Measurements from ENCODE around the gene DAD1. TPM values are rescaled to one million over a fixed set of nuclear protein-coding genes. Genes with fewer than 3 reads are reported as not detected.

DAD1 gene
- total RNA-seq, 1 experiment from 2014 or later: 162 TPM

- TF ChIP-seq MAX (IDR thresholded peaks at IDR 0.05) (no peak), ZFX (IDR thresholded peaks at IDR 0.05) (no peak)
Observed at GRCh38 chr14:22630486-22630885, 41.5 kb upstream of the DAD1 start (continued).

- H3K9me2 ChIP-seq (ENCODE audit: insufficient read depth): no peaks in the 10 kb centered on the region
Observed at GRCh38 chr14:22630066-22630465, 41.0 kb upstream of the DAD1 start.

GRCh38 chr14:22629361-22629760, 40.3 kb upstream of the DAD1 start:
- H3K9ac ChIP-seq (ENCODE audit: low read length): no peak overlapping the region
- no peak overlapping the region for H3K4me3 ChIP-seq (replicated peaks in 1 of 2; ENCODE audit: low read depth in 1 of 2, low read length in 2 of 2)
- ChIA-PET CTCF (no interaction called here), RAD21 (ENCODE audit: low non-redundant PET in 1 of 2, low total read pairs in 2 of 2, uncharacterized antibody in 2 of 2, unreplicated experiment in 2 of 2) (no interaction called here), POLR2A (no interaction called here)
- no peak overlapping the region for H2AFZ ChIP-seq (ENCODE audit: low read depth, low read length, poor library complexity, severe bottlenecking)
- H3K9me3 ChIP-seq (ENCODE audit: control insufficient read depth in 1 of 2, insufficient read depth in 1 of 2, low read depth in 1 of 2, low read length in 2 of 2): peaks cover 0 to 8% of the 10 kb centered on the region in 2 experiments; a peak in 1 of 4 replicates
- TF ChIP-seq FOSL1 (IDR thresholded peaks at IDR 0.05; ENCODE audit: low read depth) (no peak), CBX3 (IDR thresholded peaks at IDR 0.05; ENCODE audit: low read depth) (no peak), CEBPB (IDR thresholded peaks at IDR 0.05; ENCODE audit: low read depth) (no peak), EGR1 (IDR thresholded peaks at IDR 0.05; ENCODE audit: low read depth) (no peak), ZBTB33 (IDR thresholded peaks at IDR 0.05; ENCODE audit: extremely low read depth, insufficient replicate concordance, low read length) (no peak), YY1 (IDR thresholded peaks at IDR 0.05; ENCODE audit: extremely low read depth, insufficient replicate concordance, low read depth, low read length) (no peak)
- H4K20me1 ChIP-seq (ENCODE audit: insufficient read depth): no peaks in the 10 kb centered on the region
- no peaks in the 10 kb centered on the region for H3K4me1 ChIP-seq (ENCODE audit: control insufficient read depth in 1 of 2, insufficient read depth in 2 of 2, low read length in 2 of 2)
- ATAC-seq (no peak), DNase-seq (ENCODE audit: low read depth, low spot score) (no peak)
- H3K4me2 ChIP-seq (ENCODE audit: low read length): no peak overlapping the region
- intact Hi-C loops (cut with micrococcal nuclease): no loop called here
- no peaks in the 10 kb centered on the region for H3K79me2 ChIP-seq (ENCODE audit: insufficient read depth, low read length)
- BruUV-seq (replicated peaks): no TSS peak
- no peak overlapping the region for H3K27ac ChIP-seq (ENCODE audit: low read depth, low read length)
- H3K9me2 ChIP-seq (ENCODE audit: insufficient read depth): no peaks in the 10 kb centered on the region
- H3K36me3 ChIP-seq (ENCODE audit: control insufficient read depth in 1 of 2, insufficient read depth in 2 of 2, low read length in 2 of 2): no peaks in the 10 kb centered on the region
- no peaks in the 10 kb centered on the region for H3K27me3 ChIP-seq (ENCODE audit: insufficient read depth, low read length)

More at GRCh38 chr14:22630066-22630465, 41.0 kb upstream of the DAD1 start:
- Histone ChIP-seq H3K9me3 (ENCODE audit: control insufficient read depth in 1 of 2, insufficient read depth in 1 of 2, low read depth in 1 of 2, low read length in 2 of 2) (peaks cover 0 to 8% of the 10 kb centered on the region in 2 experiments; a peak in 1 of 4 replicates), H2AFZ (ENCODE audit: low read depth, low read length, poor library complexity, severe bottlenecking) (no peak overlapping the region), H3K36me3 (ENCODE audit: control insufficient read depth in 1 of 2, insufficient read depth in 2 of 2, low read length in 2 of 2) (no peaks in the 10 kb centered on the region), H3K4me3 (replicated peaks in 1 of 2; ENCODE audit: low read depth in 1 of 2, low read length in 2 of 2) (no peak overlapping the region), H4K20me1 (ENCODE audit: insufficient read depth) (no peaks in the 10 kb centered on the region), H3K9ac (ENCODE audit: low read length) (no peak overlapping the region), H3K4me2 (ENCODE audit: low read length) (no peak overlapping the region), H3K79me2 (ENCODE audit: insufficient read depth, low read length) (no peaks in the 10 kb centered on the region), H3K27ac (ENCODE audit: low read depth, low read length) (no peak overlapping the region), H3K27me3 (ENCODE audit: insufficient read depth, low read length) (no peaks in the 10 kb centered on the region), H3K4me1 (ENCODE audit: control insufficient read depth in 1 of 2, insufficient read depth in 2 of 2, low read length in 2 of 2) (no peaks in the 10 kb centered on the region)
- no peak for TF ChIP-seq EGR1 (IDR thresholded peaks at IDR 0.05; ENCODE audit: low read depth)
- TF ChIP-seq EZH2 (IDR thresholded peaks at IDR 0.05): no peak
- no peak for TF ChIP-seq ZNF274 (IDR thresholded peaks at IDR 0.05; ENCODE audit: low read depth, low read length)
- no peak for TF ChIP-seq EZH2phosphoT487 (IDR thresholded peaks at IDR 0.05; ENCODE audit: borderline replicate concordance)
- no peak for TF ChIP-seq ZFX (IDR thresholded peaks at IDR 0.05)
- TF ChIP-seq SP1 (IDR thresholded peaks at IDR 0.05; ENCODE audit: low read depth): no peak
- no peak for TF ChIP-seq ELF1 (IDR thresholded peaks at IDR 0.05; ENCODE audit: borderline replicate concordance, low read depth)
- no TSS peak for BruUV-seq (replicated peaks)
- CTCF ChIA-PET: no interaction called here
- no peak for ATAC-seq
- no peak for DNase-seq (ENCODE audit: low read depth, low spot score)
- POLR2A ChIA-PET: no interaction called here
- RAD21 ChIA-PET (ENCODE audit: low non-redundant PET in 1 of 2, low total read pairs in 2 of 2, uncharacterized antibody in 2 of 2, unreplicated experiment in 2 of 2): no interaction called here
- intact Hi-C loops (cut with micrococcal nuclease): no loop called here
